Activated CD4-positive, alpha-beta T cell treated with anti-CD3 and anti-CD28 coated beads, Interleukin-2, amount 10 ng/mL, durations not matched to agents 24 days and 14 days (primary cell): ENCODE data around the gene TMEM236. TPM values are rescaled to one million over a fixed set of nuclear protein-coding genes. Genes with fewer than 3 reads are reported as not detected.

Experiments used
- DNase-seq: peaks from one replicate; pipeline ENCODE4 v3.0.0; 2022
- H3K27ac Mint-ChIP-seq: one replicate; pipeline ENCODE4 v1.8.0; 2022; ENCODE audit warnings: mild to moderate bottlenecking, mixed read lengths
- H3K27me3 Mint-ChIP-seq: one replicate; pipeline ENCODE4 v1.8.0; 2022; ENCODE audit warnings: mixed read lengths
- H3K36me3 Mint-ChIP-seq: one replicate; pipeline ENCODE4 v1.8.0; 2022; ENCODE audit warnings: low read depth, mild to moderate bottlenecking, mixed read lengths
- H3K4me1 Mint-ChIP-seq: one replicate; pipeline ENCODE4 v1.8.0; 2021; ENCODE audit warnings: mixed read lengths
- H3K4me3 Mint-ChIP-seq: one replicate; pipeline ENCODE4 v1.8.0; 2022; ENCODE audit warnings: mild to moderate bottlenecking, moderate library complexity, mixed read lengths
- H3K9me3 Mint-ChIP-seq: one replicate; pipeline ENCODE4 v1.8.0; 2021; ENCODE audit warnings: mixed read lengths
- intact Hi-C: fragments of 100-400 bp; cut with micrococcal nuclease; formaldehyde crosslinking; loops from one replicate; pipeline ENCODE4 v1.15.1; 2023
- total RNA-seq: library from RNA; stranded (reverse); gene quantifications from 2 replicates; pipeline ENCODE4 v1.2.3, GENCODE V29; 2022

The TMEM236 gene
- total RNA-seq, 1 donor from 2014 or later, result 0.05 TPM

- Mint-ChIP-seq H3K27ac (no peak overlapping the region), H3K4me3 (no peak overlapping the region)
- DNase-seq, result no peak
Measured at GRCh38 chr10:17836942-17837341, 84.9 kb downstream of the TMEM236 start.

DNA sequence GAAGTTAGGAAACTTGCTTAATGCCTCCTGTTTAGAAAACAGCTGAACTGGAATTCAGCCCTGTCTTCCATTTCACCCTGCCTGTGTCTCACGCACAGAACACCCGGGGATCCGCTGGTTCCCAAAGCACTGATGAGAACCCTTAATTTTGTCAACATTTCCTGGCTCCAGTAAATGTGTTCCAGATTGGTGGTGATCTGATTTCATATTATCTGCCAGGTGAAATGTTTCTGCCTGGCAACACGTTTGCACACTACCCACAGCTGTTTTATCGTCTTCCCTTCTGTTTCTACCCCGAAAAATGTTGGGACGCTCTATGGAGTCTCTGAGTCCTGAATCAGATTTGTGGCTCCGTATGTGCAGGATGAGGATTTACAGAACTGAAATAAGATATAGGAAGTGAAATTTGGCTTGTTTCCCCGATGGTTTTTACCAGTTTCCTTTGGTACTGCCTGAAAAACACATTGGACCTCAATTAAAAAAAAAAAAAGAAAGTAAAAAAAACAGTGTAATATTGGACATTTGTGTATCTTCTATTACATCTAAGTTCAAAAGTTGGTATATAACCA, 86.2 kb downstream of the TMEM236 start:
- Mint-ChIP-seq H3K36me3 (no peaks in the 10 kb centered on the region), H3K27ac (no peak overlapping the region), H3K4me3 (no peak overlapping the region), H3K27me3 (peaks cover 3% of the 10 kb centered on the region), H3K4me1 (no peaks in the 10 kb centered on the region), H3K9me3 (no peaks in the 10 kb centered on the region)
- DNase-seq, result no peak
- intact Hi-C loops, result no loop called here

More at GRCh38 chr10:17836942-17837341, 84.9 kb downstream of the TMEM236 start:
- Mint-ChIP-seq H3K36me3 (no peaks in the 10 kb centered on the region), H3K9me3 (no peaks in the 10 kb centered on the region), H3K4me1 (no peaks in the 10 kb centered on the region), H3K27me3 (peaks cover 3% of the 10 kb centered on the region)
- intact Hi-C loops, result no loop called here

GRCh38 chr10:17841050-17841449, 89.0 kb downstream of the TMEM236 start:
- no peaks in the 10 kb centered on the region for H3K36me3 Mint-ChIP-seq

DNA sequence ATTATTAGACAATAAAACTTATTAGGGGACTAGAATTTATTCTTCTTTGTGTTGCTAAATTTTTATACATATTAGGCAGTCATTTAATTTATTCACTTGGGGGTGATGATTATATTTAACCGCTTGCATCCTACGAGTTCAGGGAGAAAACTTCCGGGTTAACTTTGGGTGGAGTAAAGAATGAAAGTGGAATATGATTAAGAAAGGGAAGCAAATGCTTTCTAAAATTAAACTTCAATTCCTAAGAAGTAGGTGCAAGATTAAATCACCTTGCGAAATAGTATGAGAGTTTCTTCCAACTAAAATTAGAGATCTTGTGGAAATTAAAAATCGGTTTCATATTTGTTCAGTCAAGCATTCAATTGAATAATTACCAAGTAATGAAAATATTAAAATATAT, 90.6 kb downstream of the TMEM236 start:
- Mint-ChIP-seq H3K27me3 (no peaks in the 10 kb centered on the region), H3K4me1 (no peaks in the 10 kb centered on the region), H3K4me3 (no peak overlapping the region), H3K36me3 (no peaks in the 10 kb centered on the region), H3K27ac (no peak overlapping the region), H3K9me3 (no peaks in the 10 kb centered on the region)
- intact Hi-C loops, result no loop called here
- DNase-seq, result no peak

More at GRCh38 chr10:17841050-17841449, 89.0 kb downstream of the TMEM236 start:
- intact Hi-C loops, result no loop called here
- DNase-seq, result no peak
- H3K4me3 Mint-ChIP-seq, result no peak overlapping the region
- no peaks in the 10 kb centered on the region for H3K9me3 Mint-ChIP-seq
- H3K27me3 Mint-ChIP-seq, result peaks cover 2% of the 10 kb centered on the region
- H3K27ac Mint-ChIP-seq, result no peak overlapping the region
- no peaks in the 10 kb centered on the region for H3K4me1 Mint-ChIP-seq

GRCh38 chr10:17847585-17848296, 95.7 kb downstream of the TMEM236 start:
- H3K4me1 Mint-ChIP-seq, result no peaks in the 10 kb centered on the region
- no peak overlapping the region for H3K27ac Mint-ChIP-seq
- DNase-seq, result no peak
- H3K4me3 Mint-ChIP-seq, result no peak overlapping the region
- H3K9me3 Mint-ChIP-seq, result no peaks in the 10 kb centered on the region
- peaks cover 8% of the 10 kb centered on the region for H3K27me3 Mint-ChIP-seq
- intact Hi-C loops, result no loop called here
- H3K36me3 Mint-ChIP-seq, result no peaks in the 10 kb centered on the region

DNA sequence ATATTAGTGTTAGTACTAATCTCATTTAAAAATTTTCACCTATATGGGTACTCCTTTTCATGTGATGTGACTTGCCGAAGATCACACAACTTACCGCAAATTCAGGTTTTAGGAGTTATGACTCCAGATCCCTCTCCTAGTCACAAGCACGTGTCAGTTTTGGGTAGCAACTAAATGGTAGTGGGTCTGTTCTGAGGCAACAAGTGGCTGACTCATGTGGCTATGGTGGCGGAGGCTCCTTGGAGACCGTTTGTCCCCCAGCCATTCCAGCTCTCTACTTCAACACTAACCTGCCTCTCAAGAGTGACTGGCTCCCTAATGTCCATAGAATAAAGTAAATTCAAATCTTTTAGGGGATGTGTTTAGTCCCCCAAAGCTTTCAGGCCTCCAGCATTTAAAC, 96.6 kb downstream of the TMEM236 start:
- no peak for DNase-seq
- Mint-ChIP-seq H3K9me3 (no peaks in the 10 kb centered on the region), H3K4me3 (no peak overlapping the region), H3K27ac (no peak overlapping the region), H3K36me3 (no peaks in the 10 kb centered on the region), H3K27me3 (peaks cover 8% of the 10 kb centered on the region), H3K4me1 (no peaks in the 10 kb centered on the region)
- intact Hi-C loops, result no loop called here

Other genes with a start within 250 kb of the TMEM236 start
- gene HACD1, start 134.8 kb upstream of the TMEM236 start, total RNA-seq, result 1.1 and 1.2 TPM in 2 replicates
- 22.2 and 25.0 TPM in 2 replicates for gene STAM, start 108.0 kb upstream of the TMEM236 start, total RNA-seq
- not detected in 2 replicates for gene MRC1, start 57.1 kb downstream of the TMEM236 start, total RNA-seq
- not detected in 2 replicates for gene SLC39A12, start 199.7 kb downstream of the TMEM236 start, total RNA-seq